GM23248 (cell line): Measurements from ENCODE around the gene PLD5. TPM values are rescaled to one million over a fixed set of nuclear protein-coding genes. Genes with fewer than 3 reads are reported as not detected.

Experiments used
- DNase-seq: peaks from one replicate; pipeline ENCODE4 v3.0.0-alpha.2; 2015
- H2AFZ ChIP-seq: fragments of 200-600 bp; sonication (generic); 2 replicates; pipeline ENCODE4 v1.6.1; 2016; ENCODE audit warnings: antibody characterized with exemption
- H3F3A ChIP-seq: fragments of 200-600 bp; sonication (generic); 2 replicates; pipeline ENCODE4 v1.6.1; 2016; ENCODE audit warnings: mild to moderate bottlenecking, antibody characterized with exemption, mixed run types; ENCODE audit not compliant: insufficient read depth
- H3K27ac ChIP-seq: fragments of 200-600 bp; sonication (generic); 2 replicates; pipeline ENCODE4 v1.5.1; 2016; ENCODE audit warnings: mild to moderate bottlenecking
- H3K27me3 ChIP-seq: fragments of 200-600 bp; sonication (generic); replicated peaks from 2 replicates; pipeline ENCODE4 v1.6.1; 2016; ENCODE audit warnings: mild to moderate bottlenecking; ENCODE audit not compliant: insufficient read depth
- H3K36me3 ChIP-seq: fragments of 200-600 bp; sonication (generic); 2 replicates; pipeline ENCODE4 v1.6.1; 2016; ENCODE audit warnings: low read depth, mild to moderate bottlenecking
- H3K4me1 ChIP-seq: fragments of 200-600 bp; sonication (generic); 2 replicates; pipeline ENCODE4 v1.6.1; 2016; ENCODE audit warnings: mild to moderate bottlenecking; ENCODE audit not compliant: insufficient read depth
- H3K4me2 ChIP-seq: fragments of 200-600 bp; sonication (generic); one replicate; pipeline ENCODE4 v1.6.1; 2016; ENCODE audit warnings: mild to moderate bottlenecking; ENCODE audit not compliant: unreplicated experiment
- H3K4me3 ChIP-seq: fragments of 200-600 bp; sonication (generic); 2 replicates; pipeline ENCODE4 v1.5.1; 2016; ENCODE audit warnings: mild to moderate bottlenecking
- H3K79me2 ChIP-seq: fragments of 200-600 bp; sonication (generic); 2 replicates; pipeline ENCODE4 v1.6.1; 2016; ENCODE audit warnings: mild to moderate bottlenecking; ENCODE audit not compliant: insufficient read depth
- H3K9ac ChIP-seq: fragments of 200-600 bp; sonication (generic); 2 replicates; pipeline ENCODE4 v1.6.1; 2016; ENCODE audit warnings: mild to moderate bottlenecking
- H3K9me2 ChIP-seq: fragments of 200-600 bp; sonication (generic); 2 replicates; pipeline ENCODE4 v1.6.1; 2016; ENCODE audit warnings: mixed run types, mild to moderate bottlenecking, moderate library complexity; ENCODE audit not compliant: insufficient read depth
- H3K9me3 ChIP-seq: fragments of 200-600 bp; sonication (generic); one replicate; pipeline ENCODE4 v1.6.1; 2017; ENCODE audit warnings: low read depth
- H4K20me1 ChIP-seq: fragments of 200-600 bp; sonication (generic); 2 replicates; pipeline ENCODE4 v1.6.0; 2016; ENCODE audit not compliant: insufficient read depth
- EZH2 ChIP-seq: fragments of 200-600 bp; sonication (generic); IDR thresholded peaks from 2 replicates; pipeline ENCODE4 v1.6.1; 2018; ENCODE audit warnings: antibody characterized with exemption, mild to moderate bottlenecking; ENCODE audit not compliant: insufficient read depth, poor library complexity, severe bottlenecking
- EZH2phosphoT487 ChIP-seq: fragments of 200-600 bp; sonication (generic); IDR thresholded peaks from 2 replicates; pipeline ENCODE4 v1.6.1; 2018; ENCODE audit warnings: antibody characterized with exemption, moderate library complexity, mild to moderate bottlenecking, low read depth; ENCODE audit not compliant: insufficient read depth
- WGBS, 2 experiments: methylation state at CpG; one replicate each; pipeline ENCODE4 v1.1.6; 2015 to 2017; ENCODE audit warnings: low lambda C conversion rate in 2 of 2, low coverage in 1 of 2; ENCODE audit errors: missing lambda C conversion rate in 2 of 2; 5-methylcytosine and 5-hydroxymethylcytosine counted together
- in situ Hi-C: fragments of 300-500 bp; cut with MboI; formaldehyde crosslinking; loops from 2 replicates; pipeline ENCODE4 v1.15.0; 2020
- polyA plus RNA-seq: library from polyadenylated mRNA; unstranded; fragments of >200 nt; fragmentation: Nextera tagmentation; extraction: Ambion mirVana; gene quantifications from 2 replicates; pipeline ENCODE4 v1.2.1, GENCODE V29; 2016
- total RNA-seq: library from RNA; depleted of rRNA; stranded (reverse); fragments of >200 nt; shearing (Covaris generic); gene quantifications from 2 replicates; pipeline ENCODE4 v1.2.3, GENCODE V29; 2014

Gene PLD5
- total and polyA plus RNA-seq, 2 experiments from 2014 or later = 0.14 TPM; not detected in 1

GRCh38 chr1:242416657-242417056 is 107.8 kb downstream of the PLD5 start:
- no peak for TF ChIP-seq EZH2phosphoT487
- no peaks in the 10 kb centered on the region for H3K4me1 ChIP-seq

DNA sequence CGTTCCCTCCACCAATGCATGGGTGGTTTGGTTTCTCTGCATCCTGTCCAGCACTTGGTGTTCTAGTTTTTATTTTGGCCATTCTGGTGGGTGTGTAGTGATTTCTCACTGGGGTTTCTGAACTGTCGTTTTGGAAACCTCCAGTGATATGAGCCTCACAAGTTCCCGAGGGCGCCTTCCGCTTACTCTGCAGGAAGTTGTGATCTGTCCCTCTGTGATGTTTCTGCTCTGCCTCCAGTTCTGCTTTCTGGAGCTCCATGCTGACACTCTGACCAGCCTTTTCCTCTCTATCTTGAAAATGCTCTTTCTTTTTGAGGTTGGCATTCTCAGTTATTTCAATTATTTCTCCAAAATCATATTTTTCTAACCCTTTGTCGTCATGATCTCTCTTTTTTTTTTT is 111.6 kb downstream of the PLD5 start:
- H2AFZ ChIP-seq = no peak overlapping the region
- H3F3A ChIP-seq = no peaks in the 10 kb centered on the region
- H3K27ac ChIP-seq = no peak overlapping the region
- no peak overlapping the region for H3K4me3 ChIP-seq
- no peaks in the 10 kb centered on the region for H4K20me1 ChIP-seq
- DNase-seq = no peak
- H3K9ac ChIP-seq = no peak overlapping the region
- H3K79me2 ChIP-seq = no peaks in the 10 kb centered on the region
- no peak overlapping the region for H3K4me2 ChIP-seq
- in situ Hi-C loops = no loop called here
- H3K9me2 ChIP-seq = no peaks in the 10 kb centered on the region
- H3K4me1 ChIP-seq = no peaks in the 10 kb centered on the region
- H3K36me3 ChIP-seq = no peaks in the 10 kb centered on the region
- TF ChIP-seq EZH2 (no peak), EZH2phosphoT487 (no peak)
- no peaks in the 10 kb centered on the region for H3K9me3 ChIP-seq
- 58 to 59% methylated on average over 6 of the region's 6 CpGs for WGBS, 2 experiments
- no peaks in the 10 kb centered on the region for H3K27me3 ChIP-seq

More at GRCh38 chr1:242416657-242417056, 107.8 kb downstream of the PLD5 start:
- in situ Hi-C loops = no loop called here
- WGBS, 2 experiments = 0 to 4% methylated on average over 1 of the region's 1 CpG
- H3K9me2 ChIP-seq = no peaks in the 10 kb centered on the region
- no peak overlapping the region for H3K4me2 ChIP-seq
- H4K20me1 ChIP-seq = no peaks in the 10 kb centered on the region
- H2AFZ ChIP-seq = no peak overlapping the region
- no peaks in the 10 kb centered on the region for H3F3A ChIP-seq
- no peak for DNase-seq
- no peak overlapping the region for H3K9ac ChIP-seq
- H3K36me3 ChIP-seq = no peaks in the 10 kb centered on the region
- no peaks in the 10 kb centered on the region for H3K9me3 ChIP-seq
- H3K27ac ChIP-seq = no peak overlapping the region
- no peaks in the 10 kb centered on the region for H3K79me2 ChIP-seq
- H3K4me3 ChIP-seq = no peak overlapping the region
- H3K27me3 ChIP-seq = no peaks in the 10 kb centered on the region

- Histone ChIP-seq H3K36me3 (no peaks in the 10 kb centered on the region), H3K9me3 (no peaks in the 10 kb centered on the region), H3K4me1 (no peaks in the 10 kb centered on the region), H3K4me2 (no peak overlapping the region), H4K20me1 (no peaks in the 10 kb centered on the region), H3K27ac (no peak overlapping the region), H3K9ac (no peak overlapping the region), H3K27me3 (no peaks in the 10 kb centered on the region), H3K9me2 (no peaks in the 10 kb centered on the region), H3K79me2 (no peaks in the 10 kb centered on the region), H2AFZ (no peak overlapping the region), H3K4me3 (no peak overlapping the region), H3F3A (no peaks in the 10 kb centered on the region)
- TF ChIP-seq EZH2phosphoT487 (no peak), EZH2 (no peak)
- no peak for DNase-seq
- in situ Hi-C loops = no loop called here
These were observed 112.6 kb downstream of the PLD5 start for GRCh38 chr1:242411901-242412300.

DNA sequence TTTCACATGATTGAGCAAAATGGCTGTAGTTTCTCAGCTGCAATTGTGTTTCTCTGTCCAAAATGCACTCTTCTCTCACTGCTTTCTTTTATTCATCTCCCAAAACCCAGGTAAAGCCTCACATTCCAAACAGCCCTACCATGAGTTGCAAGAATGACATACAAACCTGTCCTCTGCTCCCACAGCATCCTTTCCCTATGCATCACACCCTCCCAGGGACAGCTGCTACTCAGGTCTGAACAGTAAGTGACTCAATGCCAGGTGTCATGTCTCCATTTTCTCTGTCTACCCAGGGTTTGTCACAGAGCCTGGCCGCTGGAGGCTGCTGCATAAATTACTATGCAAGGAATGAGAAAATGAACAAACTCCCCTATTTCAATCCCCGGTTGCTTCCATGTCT is 118.5 kb downstream of the PLD5 start:
- H3K9ac ChIP-seq = no peak overlapping the region
- no peaks in the 10 kb centered on the region for H3K9me3 ChIP-seq
- no peaks in the 10 kb centered on the region for H3K36me3 ChIP-seq
- in situ Hi-C loops = no loop called here
- no peaks in the 10 kb centered on the region for H3K27me3 ChIP-seq
- 19 to 30% methylated on average over 2 of the region's 2 CpGs for WGBS, 2 experiments
- H3K79me2 ChIP-seq = no peaks in the 10 kb centered on the region
- no peak for TF ChIP-seq EZH2
- TF ChIP-seq EZH2phosphoT487 = no peak
- no peaks in the 10 kb centered on the region for H4K20me1 ChIP-seq
- H3K27ac ChIP-seq = no peak overlapping the region
- H2AFZ ChIP-seq = no peak overlapping the region
- H3K9me2 ChIP-seq = no peaks in the 10 kb centered on the region
- no peak for DNase-seq
- no peaks in the 10 kb centered on the region for H3K4me1 ChIP-seq
- H3F3A ChIP-seq = no peaks in the 10 kb centered on the region
- no peak overlapping the region for H3K4me3 ChIP-seq
- no peak overlapping the region for H3K4me2 ChIP-seq

GRCh38 chr1:242404296-242404695 is 120.2 kb downstream of the PLD5 start:
- no peak overlapping the region for H3K27ac ChIP-seq
- H3K9ac ChIP-seq = no peak overlapping the region
- H3F3A ChIP-seq = no peaks in the 10 kb centered on the region
- H3K79me2 ChIP-seq = no peaks in the 10 kb centered on the region
- no peak overlapping the region for H3K4me2 ChIP-seq
- no peaks in the 10 kb centered on the region for H3K4me1 ChIP-seq
- H3K36me3 ChIP-seq = no peaks in the 10 kb centered on the region
- no peak overlapping the region for H3K4me3 ChIP-seq
- H3K9me2 ChIP-seq = no peaks in the 10 kb centered on the region
- TF ChIP-seq EZH2phosphoT487 (no peak), EZH2 (no peak)
- no peaks in the 10 kb centered on the region for H3K27me3 ChIP-seq
- DNase-seq = no peak
- H4K20me1 ChIP-seq = no peaks in the 10 kb centered on the region
- no peak overlapping the region for H2AFZ ChIP-seq
- H3K9me3 ChIP-seq = no peaks in the 10 kb centered on the region
- 24 to 36% methylated on average over 5 of the region's 5 CpGs for WGBS, 2 experiments
- in situ Hi-C loops = no loop called here
